NCI-H1092 treated with DMSO at 0.1 percent for 48 hours (cell line): ENCODE data around the gene POLR2H.
"Not testable (repeated sequence)": the region's sequence is repeated elsewhere in the genome, so short reads cannot be mapped to it uniquely, and the experiment has no call there.

Experiments used
- DNase-seq: peaks from one replicate; lab custom pipeline; 2025; lab: John Stamatoyannopoulos, UW

The POLR2H gene

DNA sequence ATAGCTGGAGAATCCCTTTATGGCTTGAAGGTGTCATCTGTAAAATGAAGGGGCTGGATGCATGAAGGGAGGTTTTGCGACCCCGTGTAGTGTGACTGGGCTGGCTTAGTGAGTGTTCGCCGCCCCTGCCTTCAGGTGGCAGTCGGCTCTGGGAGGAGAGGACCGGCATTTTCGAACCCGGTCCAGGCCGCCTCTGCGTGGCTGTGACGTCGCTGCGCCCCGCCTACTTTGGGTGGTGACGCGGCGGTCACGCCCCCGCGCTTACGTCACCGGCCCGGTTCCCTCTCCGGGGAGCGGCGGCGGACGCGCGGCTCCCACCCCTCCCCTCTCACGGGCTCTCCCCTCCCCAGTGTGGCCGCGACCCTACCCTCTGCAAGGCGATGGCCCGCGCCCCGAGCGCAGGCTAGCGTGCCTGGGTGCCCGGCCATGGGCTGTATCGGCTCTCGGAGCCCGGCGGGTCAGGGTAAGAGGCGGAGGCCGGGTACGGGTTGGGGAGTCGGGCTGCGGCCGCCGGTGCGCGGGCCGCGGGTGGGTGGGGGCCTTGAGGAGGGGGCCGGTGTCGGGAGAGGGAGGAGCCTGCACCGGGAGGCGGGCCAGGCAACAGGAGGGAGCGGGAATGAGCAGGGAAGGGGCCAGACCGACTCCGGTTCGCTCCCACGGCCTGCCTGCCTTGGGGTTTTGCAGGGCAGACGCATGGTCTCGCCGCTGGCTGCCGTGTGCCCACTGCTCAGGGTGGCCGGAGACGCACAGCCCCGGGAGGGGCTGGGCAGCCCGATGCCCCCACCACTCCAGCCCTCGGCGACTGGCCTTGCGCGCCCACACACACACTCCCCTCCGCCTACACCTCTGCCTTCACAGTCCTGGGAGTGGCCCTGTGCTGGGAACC, 25.6 kb upstream of the POLR2H start:
- peak; percentile 65 for DNase-seq

GRCh38 chr3:184336547-184337398, 24.7 kb upstream of the POLR2H start:
- no peak for DNase-seq

DNA sequence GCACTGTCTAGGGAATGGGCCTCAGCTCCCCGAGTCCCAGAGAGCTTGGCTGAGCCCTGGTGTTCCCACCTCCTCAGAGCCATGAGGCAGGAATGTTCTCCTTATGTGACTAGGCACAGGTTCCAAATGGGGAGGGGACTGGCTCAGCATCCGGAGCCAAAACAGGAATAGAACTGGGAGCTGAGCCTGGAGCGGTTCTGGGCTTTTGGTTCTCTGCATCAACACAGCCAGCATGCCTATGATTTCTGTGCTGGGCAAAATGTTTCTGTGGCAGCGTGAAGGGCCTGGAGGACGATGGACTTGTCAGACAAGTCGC, 24.2 kb upstream of the POLR2H start, which contains the start of gene FAM131A:
TSS of gene FAM131A (plus strand) at position 202 of the 316 bp plus-strand sequence. CDS start at position 233, 31 bp downstream.
- DNase-seq = no peak

- no peak for DNase-seq
Observed at GRCh38 chr3:184337981-184338380, 23.5 kb upstream of the POLR2H start.

DNA sequence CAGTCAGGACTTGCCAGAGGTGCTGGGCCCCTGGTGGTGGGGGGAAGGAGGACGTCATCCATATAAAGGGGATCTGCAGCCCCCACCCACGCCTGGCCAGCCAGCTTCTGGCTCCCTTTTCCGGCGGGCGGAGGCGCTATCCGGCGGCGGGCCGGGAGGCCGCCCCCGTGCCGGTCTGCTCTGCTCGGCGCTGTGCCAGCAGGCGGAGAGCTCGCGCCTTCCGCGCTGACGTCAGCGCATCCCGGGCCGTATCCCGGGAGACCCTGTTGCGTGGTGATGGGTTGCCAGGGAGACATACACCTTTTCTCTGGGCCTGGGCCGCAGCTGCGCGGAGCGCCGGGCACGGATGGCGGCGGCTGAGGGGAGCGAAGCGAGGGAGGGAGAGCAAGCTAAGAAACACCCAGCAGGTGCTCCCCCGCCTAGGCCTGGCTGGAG, 23.0 kb upstream of the POLR2H start:
- DNase-seq = peak; percentile 84

- peak; percentile 28 for DNase-seq
Observed at GRCh38 chr3:184339001-184339400, 22.5 kb upstream of the POLR2H start.

DNA sequence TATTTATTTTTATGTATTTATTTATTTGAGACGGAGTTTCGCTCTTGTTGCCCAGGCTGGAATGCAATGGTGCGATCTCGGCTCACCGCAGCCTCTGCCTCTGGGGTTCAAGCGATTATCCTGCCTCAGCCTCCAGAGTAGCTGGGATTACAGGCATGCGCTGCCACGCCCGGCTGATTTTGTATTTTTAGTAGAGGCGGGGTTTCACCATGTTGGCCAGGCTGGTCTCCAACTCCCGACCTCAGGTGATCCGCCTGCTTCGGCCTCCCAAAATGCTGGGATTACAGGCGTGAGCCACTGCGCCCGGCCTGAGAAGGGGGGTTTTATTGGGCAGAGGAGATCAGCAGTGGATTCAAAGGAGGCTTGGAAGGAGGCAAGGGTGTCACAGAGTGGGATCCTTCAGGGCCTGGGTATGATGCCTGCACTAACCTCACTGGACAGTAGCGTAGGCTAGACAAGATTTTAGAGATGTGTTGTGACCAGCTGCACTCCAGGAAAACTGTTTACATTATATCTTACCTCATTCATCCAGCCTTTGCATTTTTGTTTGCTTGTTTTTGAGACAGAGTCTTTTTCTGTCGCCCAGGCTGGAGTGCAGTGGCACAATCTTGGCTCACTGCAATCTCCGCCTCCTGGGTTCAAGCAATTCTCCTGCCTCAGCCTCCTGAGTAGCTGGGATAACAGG, 21.9 kb upstream of the POLR2H start:
- DNase-seq = not testable (repeated sequence)

GRCh38 chr3:184341925-184342324, 19.6 kb upstream of the POLR2H start:
- DNase-seq = no peak

- no peak for DNase-seq
Observed at GRCh38 chr3:184343200-184343876, 18.2 kb upstream of the POLR2H start.

DNA sequence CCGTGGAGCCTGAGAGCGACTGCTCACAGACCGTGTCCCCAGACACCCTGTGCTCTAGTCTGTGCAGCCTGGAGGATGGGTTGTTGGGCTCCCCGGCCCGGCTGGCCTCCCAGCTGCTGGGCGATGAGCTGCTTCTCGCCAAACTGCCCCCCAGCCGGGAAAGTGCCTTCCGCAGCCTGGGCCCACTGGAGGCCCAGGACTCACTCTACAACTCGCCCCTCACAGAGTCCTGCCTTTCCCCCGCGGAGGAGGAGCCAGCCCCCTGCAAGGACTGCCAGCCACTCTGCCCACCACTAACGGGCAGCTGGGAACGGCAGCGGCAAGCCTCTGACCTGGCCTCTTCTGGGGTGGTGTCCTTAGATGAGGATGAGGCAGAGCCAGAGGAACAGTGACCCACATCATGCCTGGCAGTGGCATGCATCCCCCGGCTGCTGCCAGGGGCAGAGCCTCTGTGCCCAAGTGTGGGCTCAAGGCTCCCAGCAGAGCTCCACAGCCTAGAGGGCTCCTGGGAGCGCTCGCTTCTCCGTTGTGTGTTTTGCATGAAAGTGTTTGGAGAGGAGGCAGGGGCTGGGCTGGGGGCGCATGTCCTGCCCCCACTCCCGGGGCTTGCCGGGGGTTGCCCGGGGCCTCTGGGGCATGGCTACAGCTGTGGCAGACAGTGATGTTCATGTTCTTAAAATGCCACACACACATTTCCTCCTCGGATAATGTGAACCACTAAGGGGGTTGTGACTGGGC, 16.8 kb upstream of the POLR2H start:
- no peak for DNase-seq

GRCh38 chr3:184345317-184346144, 16.0 kb upstream of the POLR2H start:
- no peak for DNase-seq

DNA sequence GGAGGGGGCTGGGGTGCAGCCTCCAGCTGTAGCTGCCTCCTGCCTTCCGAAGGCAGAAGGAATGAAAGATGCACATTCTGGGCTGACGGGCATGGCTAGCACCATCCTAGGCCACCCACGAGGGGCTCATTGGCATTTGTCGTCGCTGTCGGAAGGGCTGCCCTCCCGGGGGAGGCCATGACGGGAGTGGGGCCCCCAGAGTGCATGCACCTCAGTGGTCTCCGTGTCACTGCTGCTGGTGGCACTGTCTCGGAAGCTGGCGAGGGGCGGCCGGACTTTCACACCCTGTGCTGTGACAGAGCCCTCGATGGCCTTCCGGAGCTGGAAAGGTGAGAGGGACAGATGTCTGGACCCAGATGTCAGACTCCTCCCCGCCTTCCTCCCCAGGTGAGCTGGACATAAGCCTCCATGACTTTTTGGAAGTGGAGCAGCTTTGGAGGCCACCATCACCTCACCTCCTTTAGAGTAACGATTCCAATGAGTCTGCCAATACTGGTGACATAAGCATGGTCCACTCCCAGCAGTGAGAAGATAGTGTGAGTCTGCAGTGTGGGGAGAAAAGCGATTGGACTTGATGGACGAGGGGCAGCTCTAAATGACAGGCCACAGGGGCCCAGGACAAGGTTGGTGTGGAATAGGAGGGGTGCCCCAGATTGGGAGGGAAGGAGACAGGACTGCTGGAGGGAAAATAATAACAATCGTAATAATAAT, 14.9 kb upstream of the POLR2H start:
- no peak for DNase-seq

DNA sequence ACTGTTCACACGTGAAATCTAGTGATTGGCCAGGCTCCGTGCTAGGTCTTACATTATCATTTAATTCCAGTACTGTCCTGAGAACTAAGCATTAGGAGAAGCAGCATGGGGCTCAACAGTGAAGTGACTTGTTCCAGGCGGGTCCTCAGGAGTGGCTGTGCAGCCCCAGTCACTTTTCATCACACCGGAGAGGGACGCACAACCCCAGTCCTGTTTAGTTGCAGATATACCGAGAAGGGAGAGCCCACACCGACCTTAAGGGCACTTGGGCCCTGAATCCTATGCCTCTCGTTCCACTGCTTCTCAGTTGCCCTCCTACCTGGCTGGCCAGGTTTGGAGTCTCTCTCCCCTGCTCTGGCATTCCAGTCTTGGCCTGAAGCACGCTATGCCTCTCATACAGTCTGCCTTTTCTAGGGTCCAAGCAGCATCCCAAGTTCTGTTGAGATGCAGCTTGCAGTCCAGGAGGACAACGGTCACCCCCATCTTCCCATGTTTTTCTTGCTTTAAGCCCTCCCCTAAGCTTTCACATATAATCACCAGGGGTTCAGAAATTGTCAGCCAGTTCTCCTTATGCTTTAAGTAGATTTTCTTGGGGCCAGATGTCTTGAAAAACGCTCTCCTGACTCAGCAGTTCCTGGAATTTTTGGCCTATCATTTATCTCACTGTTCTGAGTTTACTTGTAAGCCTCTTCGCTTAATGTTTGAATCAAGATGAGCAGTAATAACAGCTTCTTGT, 14.0 kb upstream of the POLR2H start:
- no peak for DNase-seq

- DNase-seq = no peak
Observed at GRCh38 chr3:184348057-184348382, 13.5 kb upstream of the POLR2H start.

- DNase-seq = no peak
Observed at GRCh38 chr3:184349563-184350470, 11.7 kb upstream of the POLR2H start.

DNA sequence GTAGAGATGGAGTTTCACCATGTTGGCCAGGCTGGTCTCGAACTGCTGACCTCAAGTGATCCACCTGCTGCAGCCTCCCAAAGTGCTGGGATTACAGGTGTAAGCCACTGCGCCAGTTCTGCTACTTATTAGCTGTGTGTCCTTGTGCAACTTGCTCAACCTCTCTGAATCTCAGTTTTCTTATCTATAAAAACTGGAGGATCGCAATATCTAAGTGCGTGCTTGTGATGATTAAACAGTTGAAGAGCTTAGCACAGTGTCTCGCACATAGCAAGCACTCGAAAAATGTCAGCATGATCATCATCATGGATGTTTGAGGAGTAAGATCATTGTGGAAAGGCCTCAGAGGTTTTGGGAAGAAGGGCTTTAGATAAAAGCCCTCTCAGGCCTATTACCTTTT, 10.9 kb upstream of the POLR2H start:
- no peak for DNase-seq

- DNase-seq = no peak
Observed at GRCh38 chr3:184351511-184352148, 9.9 kb upstream of the POLR2H start.
